Left lung (tissue), 10 donors: Measurements from ENCODE around the gene PCGF3. TPM values are rescaled to one million over a fixed set of nuclear protein-coding genes. Genes with fewer than 3 reads are reported as not detected.
"Not testable (repeated sequence)": the region's sequence is repeated elsewhere in the genome, so short reads cannot be mapped to it uniquely, and the experiment has no call there.

ENCODE experiments used
- ATAC-seq: fragments of 200-7000 bp; cut with Tn5 transposase; one replicate; pipeline ENCODE4 v1.9.1; 2020; ENCODE audit warnings: moderate library complexity
- DNase-seq, 4 donors: peaks; one replicate each; pipeline ENCODE4 v3.0.0-alpha.2; 2013 to 2020
- H3K27ac ChIP-seq, 2 donors: fragments of 200-600 bp; sonication (generic) in 1 of 2; one replicate each; pipeline versions ENCODE4 v1.5.0 to v1.8.0; 2020 to 2021
- H3K27me3 ChIP-seq, 2 donors: fragments of 200-600 bp; sonication (generic) in 1 of 2; one replicate each; pipeline versions ENCODE4 v1.5.0 to v1.8.0; 2020 to 2021
- H3K36me3 ChIP-seq, 2 donors: fragments of 200-600 bp; sonication (generic) in 1 of 2; one replicate each; pipeline versions ENCODE4 v1.5.0 to v1.8.0; 2020 to 2021
- H3K4me1 ChIP-seq, 2 donors: fragments of 200-600 bp; one replicate each; pipeline ENCODE4 v1.8.0; 2021
- H3K4me3 ChIP-seq, 2 donors: fragments of 200-600 bp; sonication (generic) in 1 of 2; one replicate each; pipeline versions ENCODE4 v1.5.0 to v1.8.0; 2020 to 2021; ENCODE audit warnings: mild to moderate bottlenecking in 1 of 2
- H3K9me3 ChIP-seq, 2 donors: fragments of 200-600 bp; sonication (generic) in 1 of 2; one replicate each; pipeline versions ENCODE4 v1.5.0 to v1.8.0; 2020 to 2021
- intact Hi-C, 2 donors: fragments of 100-400 bp; cut with DNase I; formaldehyde crosslinking; loops; one replicate each; pipeline versions ENCODE4 v1.11.2 to v1.14.2; 2022
- polyA plus RNA-seq, 6 donors: library from polyadenylated mRNA; unstranded; fragments of 120-200 nt; gene quantifications; one replicate each; pipeline ENCODE4 v1.2.1, GENCODE V29; 2013; ENCODE audit not compliant: insufficient read length in 6 of 6
- total RNA-seq, 2 donors: library from RNA; stranded (reverse); fragmentation: NEBNext Ultra II Directional; extraction: Animal tissue kit (Norgen Biotek cat#: 25700); gene quantifications; one replicate each; pipeline ENCODE4 v1.2.1, GENCODE V29; 2021
- TF ChIP-seq, protein P1 (sequence below), 2 donors: fragments of 200-600 bp; sonication (generic) in 1 of 2; IDR thresholded peaks; one replicate each; pipeline versions ENCODE4 v1.5.0 to v1.8.0; 2021; ENCODE audit warnings: antibody characterized with exemption in 2 of 2
- donor health status: DM: no; HTN: yes; CAD: no.
- donor health status: DM: no; HTN: no; CAD: no.

The PCGF3 gene
- total and polyA plus RNA-seq, 8 donors: 43.7 to 110 (median 88.7) TPM

DNA sequence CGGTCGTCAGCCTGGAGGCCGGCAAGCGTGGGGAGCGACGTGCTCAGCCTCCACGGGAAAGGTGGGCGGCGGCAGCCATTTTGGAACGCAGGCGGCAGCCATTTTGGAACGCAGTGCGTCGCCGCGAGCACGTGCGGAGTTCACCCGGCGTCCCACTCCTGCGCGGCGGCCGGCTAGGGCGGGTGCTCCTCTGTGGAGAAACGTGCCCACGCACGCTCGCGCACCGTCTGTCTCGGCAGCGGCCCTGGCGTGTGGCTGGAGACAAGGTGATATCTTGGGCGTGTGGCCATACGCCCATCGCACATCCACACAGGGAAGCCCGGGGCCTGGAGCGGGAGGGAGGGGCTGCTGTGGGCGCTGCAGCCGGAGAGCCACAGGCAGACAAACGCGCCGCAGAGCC is 99.2 kb downstream of the PCGF3 start:
- ATAC-seq: no peak
- H3K36me3 ChIP-seq: no peaks in the 10 kb centered on the region
- no peak overlapping the region for H3K27ac ChIP-seq
- no peaks in the 10 kb centered on the region for H3K9me3 ChIP-seq
- DNase-seq: peak in 1 of 4 donors; percentile 75
- peaks cover 0 to 32% of the 10 kb centered on the region in 2 donors for H3K27me3 ChIP-seq
- intact Hi-C loops: no loop called here
- H3K4me3 ChIP-seq: no peak overlapping the region
- no peaks in the 10 kb centered on the region for H3K4me1 ChIP-seq
- TF ChIP-seq, protein P1, sequence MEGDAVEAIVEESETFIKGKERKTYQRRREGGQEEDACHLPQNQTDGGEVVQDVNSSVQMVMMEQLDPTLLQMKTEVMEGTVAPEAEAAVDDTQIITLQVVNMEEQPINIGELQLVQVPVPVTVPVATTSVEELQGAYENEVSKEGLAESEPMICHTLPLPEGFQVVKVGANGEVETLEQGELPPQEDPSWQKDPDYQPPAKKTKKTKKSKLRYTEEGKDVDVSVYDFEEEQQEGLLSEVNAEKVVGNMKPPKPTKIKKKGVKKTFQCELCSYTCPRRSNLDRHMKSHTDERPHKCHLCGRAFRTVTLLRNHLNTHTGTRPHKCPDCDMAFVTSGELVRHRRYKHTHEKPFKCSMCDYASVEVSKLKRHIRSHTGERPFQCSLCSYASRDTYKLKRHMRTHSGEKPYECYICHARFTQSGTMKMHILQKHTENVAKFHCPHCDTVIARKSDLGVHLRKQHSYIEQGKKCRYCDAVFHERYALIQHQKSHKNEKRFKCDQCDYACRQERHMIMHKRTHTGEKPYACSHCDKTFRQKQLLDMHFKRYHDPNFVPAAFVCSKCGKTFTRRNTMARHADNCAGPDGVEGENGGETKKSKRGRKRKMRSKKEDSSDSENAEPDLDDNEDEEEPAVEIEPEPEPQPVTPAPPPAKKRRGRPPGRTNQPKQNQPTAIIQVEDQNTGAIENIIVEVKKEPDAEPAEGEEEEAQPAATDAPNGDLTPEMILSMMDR (IDR thresholded peaks at IDR 0.05): no peak

DNA sequence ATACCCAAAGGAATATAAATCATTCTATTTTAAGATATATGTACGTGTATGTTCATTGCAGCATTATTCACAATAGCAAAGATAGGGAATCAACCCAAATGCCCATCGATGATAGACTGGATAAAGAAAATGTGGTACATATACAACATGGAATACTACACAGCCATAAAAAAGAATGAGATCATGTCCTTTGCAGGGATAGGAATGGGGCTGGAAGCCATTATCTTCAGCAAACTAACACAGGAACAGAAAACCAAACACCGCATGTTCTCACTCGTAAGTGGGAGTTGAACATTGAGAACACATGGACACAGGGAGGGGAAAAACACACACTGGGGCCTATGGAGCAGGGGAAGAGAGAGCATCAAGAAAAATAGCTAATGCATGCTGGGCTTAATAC is 101.3 kb downstream of the PCGF3 start:
- H3K4me3 ChIP-seq, H3K4me1 ChIP-seq, H3K9me3 ChIP-seq, H3K36me3 ChIP-seq, DNase-seq, H3K27ac ChIP-seq, intact Hi-C loops, ATAC-seq: not testable (repeated sequence)
- peaks cover 0 to 50% of the 10 kb centered on the region in 2 donors for H3K27me3 ChIP-seq

DNA sequence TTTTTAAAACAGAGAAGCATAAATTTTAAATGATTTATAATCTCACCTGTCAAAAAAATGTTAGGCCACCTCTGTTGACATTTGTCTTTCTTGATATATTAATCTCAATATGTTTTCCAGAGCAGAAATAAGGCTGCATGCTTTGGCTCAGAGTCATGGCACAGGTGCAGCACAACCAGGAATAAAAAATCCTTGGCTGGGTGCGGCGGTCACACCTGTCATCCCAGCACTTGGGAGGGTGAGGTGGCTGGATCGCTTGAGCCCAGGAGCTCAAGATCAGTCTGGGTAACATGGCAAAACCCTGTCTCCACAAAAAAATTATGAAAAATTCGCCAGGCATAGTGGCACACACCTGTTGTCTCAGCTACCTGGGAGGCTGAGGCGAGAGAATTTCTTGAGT is 102.2 kb downstream of the PCGF3 start:
- ATAC-seq (no peak), DNase-seq (no peak)
- Histone ChIP-seq H3K9me3 (no peaks in the 10 kb centered on the region), H3K36me3 (no peaks in the 10 kb centered on the region), H3K27me3 (peaks cover 0 to 58% of the 10 kb centered on the region in 2 donors), H3K27ac (no peak overlapping the region), H3K4me3 (no peak overlapping the region), H3K4me1 (no peaks in the 10 kb centered on the region)
- intact Hi-C loops: no loop called here
- TF ChIP-seq, protein P1 (IDR thresholded peaks at IDR 0.05): no peak

DNA sequence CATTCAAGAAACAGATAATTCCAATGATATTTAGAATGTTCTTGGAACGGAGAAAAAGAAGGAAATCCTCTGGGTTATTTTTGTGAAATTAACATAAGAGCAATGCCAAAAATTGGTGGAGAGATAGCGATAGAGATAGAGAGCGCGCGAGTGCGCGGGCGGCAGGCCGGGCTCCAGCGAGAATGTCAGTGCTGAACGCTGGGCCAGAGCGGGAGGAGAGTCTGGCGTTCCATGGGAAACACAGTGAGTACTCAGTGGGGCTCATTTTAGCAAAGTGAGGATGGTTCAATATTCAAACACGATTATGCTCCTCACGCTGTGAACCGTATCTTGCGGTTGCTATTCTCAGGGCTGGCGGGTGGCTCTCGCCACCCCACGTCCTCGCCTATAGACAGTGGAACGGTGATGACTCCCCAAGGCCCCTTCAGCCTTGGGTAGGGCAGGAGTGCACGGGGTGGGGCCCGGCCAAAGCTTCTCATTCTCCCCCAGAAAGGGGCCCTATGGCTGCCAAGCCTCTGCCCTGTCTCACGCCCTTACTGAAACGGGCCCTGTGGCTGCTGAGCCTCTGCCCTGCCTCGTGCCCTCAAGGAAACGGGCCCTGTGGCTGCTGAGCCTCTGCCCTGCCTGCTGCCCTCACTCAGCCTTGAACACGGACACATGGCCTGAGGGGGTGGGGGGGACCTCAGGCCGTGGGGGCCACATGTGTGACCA is 103.4 kb downstream of the PCGF3 start:
- no peak for ATAC-seq
- Histone ChIP-seq H3K27ac (no peak overlapping the region), H3K4me3 (no peak overlapping the region), H3K36me3 (no peaks in the 10 kb centered on the region), H3K4me1 (no peaks in the 10 kb centered on the region), H3K9me3 (no peaks in the 10 kb centered on the region), H3K27me3 (peaks cover 0 to 60% of the 10 kb centered on the region in 2 donors)
- intact Hi-C loops: no loop called here
- DNase-seq: peak in 2 of 4 donors; percentile 25 to 36
- TF ChIP-seq, protein P1 (IDR thresholded peaks at IDR 0.05): no peak

DNA sequence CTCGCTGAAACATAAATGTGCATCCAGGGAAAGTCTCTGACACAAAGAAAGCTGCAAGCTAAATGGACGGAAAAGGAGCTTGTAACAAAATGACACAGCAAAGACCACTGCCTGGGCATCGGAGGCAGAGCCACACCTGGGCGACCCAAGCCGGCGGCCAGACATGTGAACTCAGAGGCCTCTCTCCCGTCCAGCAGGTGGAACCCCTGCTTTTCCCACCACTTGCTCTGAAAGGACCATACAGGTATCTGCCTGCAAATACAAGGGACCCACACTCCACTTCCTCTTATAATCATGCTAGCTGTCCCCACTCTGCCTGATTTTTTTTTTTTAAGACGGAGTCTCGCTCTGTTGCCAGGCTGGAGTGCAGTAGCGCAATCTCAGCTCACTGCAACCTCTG is 108.3 kb downstream of the PCGF3 start:
- Histone ChIP-seq H3K9me3 (no peaks in the 10 kb centered on the region), H3K4me3 (no peak overlapping the region), H3K36me3 (no peaks in the 10 kb centered on the region), H3K4me1 (no peaks in the 10 kb centered on the region), H3K27me3 (peaks cover 0 to 84% of the 10 kb centered on the region in 2 donors), H3K27ac (no peak overlapping the region)
- intact Hi-C loops: no loop called here
- TF ChIP-seq, protein P1 (IDR thresholded peaks at IDR 0.05): no peak
- no peak for DNase-seq
- peak; percentile 18 for ATAC-seq
